Activated CD4-positive, alpha-beta memory T cell treated with anti-CD3 and anti-CD28 coated beads, Interleukin-2, amount 10 ng/mL, durations not matched to agents 7 days and 5 days (primary cell): Measurements from ENCODE around the gene AKR1C8. TPM values are rescaled to one million over a fixed set of nuclear protein-coding genes. Genes with fewer than 3 reads are reported as not detected.
"Not testable (repeated sequence)": the region's sequence is repeated elsewhere in the genome, so short reads cannot be mapped to it uniquely, and the experiment has no call there.

Source experiments
- CTCF ChIA-PET: fragments of 350-600 bp; sonication (Branson Sonifier 250); formaldehyde crosslinking; loops from one replicate; lab custom pipeline; 2021; ENCODE audit warnings: antibody characterized with exemption, inconsistent platforms; lab: Charles Lee
- POLR2A ChIA-PET: fragments of 350-600 bp; sonication (Branson Sonifier 250); formaldehyde crosslinking; loops from one replicate; lab custom pipeline; 2021; ENCODE audit warnings: antibody characterized with exemption; lab: Charles Lee
- DNase-seq: peaks from one replicate; pipeline ENCODE4 v3.0.0-alpha.2; 2020
- H3K27ac Mint-ChIP-seq: one replicate; pipeline ENCODE4 v1.8.0; 2021; ENCODE audit warnings: mild to moderate bottlenecking, mixed read lengths
- H3K27me3 Mint-ChIP-seq: one replicate; pipeline ENCODE4 v1.8.0; 2021; ENCODE audit warnings: mixed read lengths
- H3K36me3 Mint-ChIP-seq: one replicate; pipeline ENCODE4 v1.8.0; 2021; ENCODE audit warnings: low read depth, mixed read lengths
- H3K4me1 Mint-ChIP-seq: one replicate; pipeline ENCODE4 v1.8.0; 2021; ENCODE audit warnings: mixed read lengths
- H3K4me3 Mint-ChIP-seq: one replicate; pipeline ENCODE4 v1.8.0; 2021; ENCODE audit warnings: mild to moderate bottlenecking, mixed read lengths
- H3K9me3 Mint-ChIP-seq: one replicate; pipeline ENCODE4 v1.8.0; 2021; ENCODE audit warnings: mixed read lengths
- total RNA-seq, 2 experiments: library from RNA; stranded (reverse); gene quantifications; one replicate each; pipeline ENCODE4 v1.2.3, GENCODE V29; 2021

AKR1C8 gene
- total RNA-seq, 2 experiments from 2014 or later: 0.63 to 1.5 TPM

- Mint-ChIP-seq H3K9me3 (peaks cover 4% of the 10 kb centered on the region), H3K36me3 (no peaks in the 10 kb centered on the region), H3K4me3 (no peak overlapping the region), H3K27me3 (no peaks in the 10 kb centered on the region), H3K4me1 (no peaks in the 10 kb centered on the region), H3K27ac (no peak overlapping the region)
- ChIA-PET POLR2A (no interaction called here), CTCF (no interaction called here)
- DNase-seq: no peak
Observed at GRCh38 chr10:5155951-5156350, 29.0 kb downstream of the AKR1C8 start.

- CTCF ChIA-PET: no interaction called here
- H3K9me3 Mint-ChIP-seq: peaks cover 10% of the 10 kb centered on the region
- no peaks in the 10 kb centered on the region for H3K27me3 Mint-ChIP-seq
- DNase-seq: no peak
- H3K27ac Mint-ChIP-seq: no peak overlapping the region
- POLR2A ChIA-PET: no interaction called here
- H3K4me1 Mint-ChIP-seq: no peaks in the 10 kb centered on the region
- H3K4me3 Mint-ChIP-seq: no peak overlapping the region
- H3K36me3 Mint-ChIP-seq: no peaks in the 10 kb centered on the region
Observed at GRCh38 chr10:5151076-5151475, 33.9 kb downstream of the AKR1C8 start.

- no peaks in the 10 kb centered on the region for H3K4me1 Mint-ChIP-seq
- H3K9me3 Mint-ChIP-seq: peaks cover 10% of the 10 kb centered on the region
- no peak overlapping the region for H3K27ac Mint-ChIP-seq
- no peak overlapping the region for H3K4me3 Mint-ChIP-seq
- no peaks in the 10 kb centered on the region for H3K36me3 Mint-ChIP-seq
- ChIA-PET POLR2A (no interaction called here), CTCF (no interaction called here)
- H3K27me3 Mint-ChIP-seq: no peaks in the 10 kb centered on the region
- no peak for DNase-seq
Observed at GRCh38 chr10:5148678-5149032, 36.3 kb downstream of the AKR1C8 start.

DNA sequence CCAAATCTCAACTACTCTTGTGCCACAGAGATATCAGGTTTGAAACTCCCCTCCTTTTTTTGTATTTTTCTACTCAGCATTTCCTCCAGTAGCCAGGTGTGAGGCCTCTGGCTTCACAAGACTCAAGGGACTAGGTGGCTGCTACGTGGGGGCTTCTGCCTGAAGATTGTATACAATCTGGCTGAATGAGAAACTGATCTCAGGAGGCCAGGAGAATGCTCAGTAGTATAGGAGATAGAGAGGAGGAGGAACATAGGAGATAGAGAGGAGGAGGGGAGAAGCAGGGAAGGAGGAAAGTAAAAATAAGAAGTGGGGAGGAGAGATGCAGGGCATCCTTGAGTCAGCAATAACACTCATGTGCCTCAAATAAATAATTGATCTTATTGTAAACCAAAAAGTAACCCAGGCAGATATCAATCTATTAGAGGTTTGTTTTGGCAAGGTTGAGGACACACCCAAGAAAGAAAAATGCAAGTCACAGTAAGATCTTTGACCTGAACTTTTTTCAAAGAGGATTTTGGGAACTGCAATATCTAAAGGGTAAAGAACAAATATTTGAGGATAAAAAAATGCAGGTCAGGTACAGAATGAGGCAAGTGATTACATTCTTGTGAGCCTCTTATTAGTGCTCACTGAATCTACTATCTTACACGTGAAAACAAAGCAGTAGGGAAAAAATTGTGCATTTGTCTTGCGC lies 36.8 kb downstream of the AKR1C8 start:
- ChIA-PET CTCF (no interaction called here), POLR2A (no interaction called here)
- DNase-seq: no peak
- Mint-ChIP-seq H3K27ac (no peak overlapping the region), H3K9me3 (peaks cover 10% of the 10 kb centered on the region), H3K27me3 (no peaks in the 10 kb centered on the region), H3K4me3 (no peak overlapping the region), H3K4me1 (no peaks in the 10 kb centered on the region), H3K36me3 (no peaks in the 10 kb centered on the region)

GRCh38 chr10:5147255-5147980 lies 37.5 kb downstream of the AKR1C8 start:
- DNase-seq: no peak
- Mint-ChIP-seq H3K9me3 (peaks cover 10% of the 10 kb centered on the region), H3K4me1 (no peaks in the 10 kb centered on the region), H3K27me3 (no peaks in the 10 kb centered on the region), H3K36me3 (no peaks in the 10 kb centered on the region), H3K27ac (no peak overlapping the region), H3K4me3 (no peak overlapping the region)
- ChIA-PET POLR2A (no interaction called here), CTCF (no interaction called here)

GRCh38 chr10:5146920-5147254 lies 38.1 kb downstream of the AKR1C8 start:
- CTCF ChIA-PET: no interaction called here
- H3K36me3 Mint-ChIP-seq: no peaks in the 10 kb centered on the region
- H3K4me3 Mint-ChIP-seq: no peak overlapping the region
- peaks cover 10% of the 10 kb centered on the region for H3K9me3 Mint-ChIP-seq
- POLR2A ChIA-PET: no interaction called here
- H3K4me1 Mint-ChIP-seq: no peaks in the 10 kb centered on the region
- no peak overlapping the region for H3K27ac Mint-ChIP-seq
- H3K27me3 Mint-ChIP-seq: no peaks in the 10 kb centered on the region
- no peak for DNase-seq

DNA sequence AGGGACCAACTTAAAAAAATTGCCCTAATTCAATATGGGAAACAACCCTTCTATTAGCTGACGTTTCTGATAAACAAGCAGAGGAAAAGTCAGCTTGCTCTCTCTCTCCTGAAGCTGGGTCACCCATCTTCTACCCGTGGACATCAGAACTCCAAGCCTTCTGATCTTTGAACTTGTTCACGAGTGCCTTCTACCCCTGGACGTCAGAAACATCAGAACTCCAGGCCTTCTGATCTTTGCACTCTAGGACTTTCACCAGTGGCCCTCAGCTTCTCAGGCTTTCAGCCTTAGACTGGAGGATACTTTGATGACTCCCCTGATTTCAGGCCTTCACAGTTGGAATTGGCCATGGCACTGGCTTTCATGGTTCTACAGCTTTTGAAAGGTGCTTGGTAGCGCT lies 41.8 kb downstream of the AKR1C8 start:
- ChIA-PET POLR2A (no interaction called here), CTCF (no interaction called here)
- Mint-ChIP-seq H3K9me3 (peaks cover 9% of the 10 kb centered on the region), H3K27me3 (no peaks in the 10 kb centered on the region), H3K36me3 (no peaks in the 10 kb centered on the region), H3K4me1 (no peaks in the 10 kb centered on the region), H3K27ac (no peak overlapping the region), H3K4me3 (no peak overlapping the region)
- no peak for DNase-seq

DNA sequence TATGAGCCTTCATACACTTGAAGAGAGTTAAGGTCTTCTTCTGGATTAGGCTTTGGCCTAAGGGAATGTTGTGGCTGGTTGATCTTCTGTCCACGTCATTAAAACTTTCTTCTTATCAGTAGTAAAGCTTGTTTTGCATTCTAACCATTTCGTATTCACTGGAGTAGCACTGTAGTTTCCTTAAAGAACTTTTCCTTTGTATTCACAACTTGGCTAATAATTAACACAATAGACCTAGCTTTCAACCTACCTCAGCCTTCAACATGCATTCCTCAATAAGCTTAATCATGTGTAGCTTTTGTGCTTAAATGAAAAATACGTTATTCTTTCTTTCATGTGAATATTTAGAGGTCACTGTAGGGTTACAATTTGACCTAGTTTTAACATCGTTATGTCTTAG lies 42.8 kb downstream of the AKR1C8 start:
- H3K9me3 Mint-ChIP-seq: peaks cover 17% of the 10 kb centered on the region
- no peak for DNase-seq
- no peaks in the 10 kb centered on the region for H3K4me1 Mint-ChIP-seq
- no peaks in the 10 kb centered on the region for H3K36me3 Mint-ChIP-seq
- CTCF ChIA-PET: no interaction called here
- H3K27ac Mint-ChIP-seq: no peak overlapping the region
- POLR2A ChIA-PET: no interaction called here
- H3K27me3 Mint-ChIP-seq: no peaks in the 10 kb centered on the region
- H3K4me3 Mint-ChIP-seq: no peak overlapping the region

GRCh38 chr10:5137699-5138098 lies 47.3 kb downstream of the AKR1C8 start:
- H3K4me3 Mint-ChIP-seq, H3K4me1 Mint-ChIP-seq, H3K27ac Mint-ChIP-seq, CTCF ChIA-PET, DNase-seq, H3K36me3 Mint-ChIP-seq, POLR2A ChIA-PET, H3K27me3 Mint-ChIP-seq: not testable (repeated sequence)
- peaks cover 25% of the 10 kb centered on the region for H3K9me3 Mint-ChIP-seq

DNA sequence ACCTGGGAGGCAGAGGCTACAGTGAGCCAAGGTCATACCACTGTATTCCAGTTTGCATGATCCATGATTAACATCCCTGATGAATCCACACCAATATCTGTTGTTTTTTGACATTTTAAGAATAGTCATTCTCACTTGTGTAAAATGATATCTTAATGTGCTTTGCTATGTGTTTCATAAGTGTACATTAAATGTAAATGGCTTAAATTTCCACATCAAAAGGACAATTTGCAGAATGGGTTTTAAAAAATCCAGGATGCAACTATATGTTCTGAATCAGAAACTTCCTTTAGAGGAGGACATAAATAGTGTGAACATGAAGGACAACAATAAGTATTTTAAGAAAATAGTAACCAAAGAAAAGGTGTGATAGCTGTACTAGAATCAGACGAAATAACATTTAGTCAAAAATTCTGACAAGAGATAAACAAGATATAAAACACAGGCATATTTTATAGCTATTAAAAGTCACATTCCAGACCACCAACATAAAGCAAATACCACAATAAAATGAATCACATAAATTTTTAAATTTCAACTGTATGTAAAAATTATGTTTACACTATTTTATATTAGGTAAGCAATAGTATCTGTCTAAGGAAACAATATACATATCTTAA lies 48.4 kb downstream of the AKR1C8 start:
- Mint-ChIP-seq H3K27me3 (no peaks in the 10 kb centered on the region), H3K4me1 (no peaks in the 10 kb centered on the region), H3K36me3 (no peaks in the 10 kb centered on the region), H3K27ac (no peak overlapping the region), H3K4me3 (no peak overlapping the region), H3K9me3 (peaks cover 25% of the 10 kb centered on the region)
- DNase-seq: no peak
- ChIA-PET CTCF (no interaction called here), POLR2A (no interaction called here)

DNA sequence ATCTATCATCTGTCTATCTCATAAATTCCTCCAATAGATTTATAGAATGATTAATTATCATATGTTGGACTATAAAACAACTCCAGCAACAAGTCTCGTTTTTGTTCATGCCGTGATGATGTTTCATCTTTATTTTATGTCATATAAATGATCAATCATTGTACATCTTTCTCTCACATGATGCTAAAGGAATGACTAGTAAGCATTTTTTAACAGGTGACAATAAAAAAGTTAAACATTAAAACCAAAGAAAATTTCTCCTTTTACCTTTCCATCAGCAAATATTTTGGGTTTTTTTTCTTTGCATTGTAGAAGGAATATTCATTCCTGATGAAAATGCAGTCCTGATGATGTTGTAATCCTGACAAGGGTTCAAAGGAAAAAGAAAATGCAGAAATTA lies 49.4 kb downstream of the AKR1C8 start:
- Mint-ChIP-seq H3K27ac (no peak overlapping the region), H3K9me3 (peaks cover 25% of the 10 kb centered on the region), H3K36me3 (no peaks in the 10 kb centered on the region), H3K4me3 (no peak overlapping the region), H3K27me3 (no peaks in the 10 kb centered on the region), H3K4me1 (no peaks in the 10 kb centered on the region)
- POLR2A ChIA-PET: no interaction called here
- DNase-seq: no peak
- CTCF ChIA-PET: no interaction called here

GRCh38 chr10:5125315-5126044 lies 59.5 kb downstream of the AKR1C8 start:
- Mint-ChIP-seq H3K4me1 (no peaks in the 10 kb centered on the region), H3K9me3 (peaks cover 6% of the 10 kb centered on the region), H3K4me3 (no peak overlapping the region), H3K36me3 (no peaks in the 10 kb centered on the region), H3K27me3 (peaks cover 3% of the 10 kb centered on the region), H3K27ac (no peak overlapping the region)
- no peak for DNase-seq
- CTCF ChIA-PET: no interaction called here
- POLR2A ChIA-PET: no interaction called here

DNA sequence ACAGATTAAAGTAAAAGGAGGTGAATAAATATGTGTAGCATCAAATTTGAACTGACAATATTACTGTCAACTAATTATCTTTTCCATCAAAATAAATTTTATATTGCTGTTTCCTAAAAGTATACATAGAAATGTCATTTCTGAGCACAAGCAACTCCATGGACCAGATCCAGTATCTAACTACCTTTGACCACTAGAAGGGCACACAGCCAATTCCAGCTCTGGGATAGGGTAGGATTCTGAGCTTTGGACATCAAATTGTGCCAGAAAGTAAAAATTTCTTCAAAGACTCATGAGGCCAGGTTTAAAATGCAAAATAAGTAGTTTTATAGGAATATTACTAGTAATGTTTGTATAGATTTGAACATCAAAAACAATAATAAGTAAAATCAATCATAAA lies 61.1 kb downstream of the AKR1C8 start:
- no peak overlapping the region for H3K4me3 Mint-ChIP-seq
- POLR2A ChIA-PET: no interaction called here

More for the DNA sequence above, 61.1 kb downstream of the AKR1C8 start:
- Mint-ChIP-seq H3K27me3 (no peaks in the 10 kb centered on the region), H3K27ac (no peak overlapping the region), H3K36me3 (no peaks in the 10 kb centered on the region), H3K9me3 (peaks cover 8% of the 10 kb centered on the region), H3K4me1 (no peaks in the 10 kb centered on the region)
- no peak for DNase-seq
- CTCF ChIA-PET: interaction anchor here (0.7 kb wide), 1 partner anchor 336 kb away, joined by 3 read pairs; no protein-coding TSS in a partner anchor
